ENCODE measurements around the gene ALPL.

The ALPL gene

GRCh38 chr1:21574466-21575151, 65.4 kb downstream of the ALPL start:
- TF ChIP-seq CTCF (conservative IDR thresholded peaks at IDR 0.05; ENCODE audit: control insufficient read depth, insufficient read depth, low read depth, low read length), result no peak
- no peak overlapping the region for H3K4me3 ChIP-seq (ENCODE audit: control insufficient read depth, low read depth, low read length)
- peak; percentile 77 for DNase-seq (ENCODE audit: low read depth)

GRCh38 chr1:21575351-21575942, 66.2 kb downstream of the ALPL start:
- H3K4me3 ChIP-seq (ENCODE audit: control insufficient read depth, low read depth, low read length), result no peak overlapping the region
- TF ChIP-seq CTCF (conservative IDR thresholded peaks at IDR 0.05; ENCODE audit: control insufficient read depth, insufficient read depth, low read depth, low read length), result no peak
- DNase-seq (ENCODE audit: low read depth), result no peak

- no peak for DNase-seq (ENCODE audit: low read depth)
- no peak overlapping the region for H3K4me3 ChIP-seq (ENCODE audit: control insufficient read depth, low read depth, low read length)
- no peak for TF ChIP-seq CTCF (conservative IDR thresholded peaks at IDR 0.05; ENCODE audit: control insufficient read depth, insufficient read depth, low read depth, low read length)
These were observed 67.0 kb downstream of the ALPL start for GRCh38 chr1:21576031-21576797.

- no peak for TF ChIP-seq CTCF (conservative IDR thresholded peaks at IDR 0.05; ENCODE audit: control insufficient read depth, insufficient read depth, low read depth, low read length)
- H3K4me3 ChIP-seq (ENCODE audit: control insufficient read depth, low read depth, low read length), result no peak overlapping the region
- DNase-seq (ENCODE audit: low read depth), result no peak
These were observed 67.6 kb downstream of the ALPL start for GRCh38 chr1:21576798-21577187.

GRCh38 chr1:21577324-21577723, 68.1 kb downstream of the ALPL start:
- no peak for DNase-seq (ENCODE audit: low read depth)
- TF ChIP-seq CTCF (conservative IDR thresholded peaks at IDR 0.05; ENCODE audit: control insufficient read depth, insufficient read depth, low read depth, low read length), result no peak
- no peak overlapping the region for H3K4me3 ChIP-seq (ENCODE audit: control insufficient read depth, low read depth, low read length)

- no peak for DNase-seq (ENCODE audit: low read depth)
- no peak for TF ChIP-seq CTCF (conservative IDR thresholded peaks at IDR 0.05; ENCODE audit: control insufficient read depth, insufficient read depth, low read depth, low read length)
- no peak overlapping the region for H3K4me3 ChIP-seq (ENCODE audit: control insufficient read depth, low read depth, low read length)
These were observed 68.7 kb downstream of the ALPL start for GRCh38 chr1:21577933-21578332.

Measured in fibroblast of mammary gland (primary cell).